ENCODE data around the gene HCFC1.
A peak's percentile ranks its signal among the peaks of the same experiment; 100 is the strongest.

The HCFC1 gene

GRCh38 chrX:153971450-153972367 is at the start of gene HCFC1:
TSS of gene HCFC1 (minus strand) at chrX:153971818. CDS start at chrX:153970840, 978 bp downstream.
- peak; percentile 95 for DNase-seq (ENCODE audit: low spot score)

GRCh38 chrX:154021131-154021611 is 49.6 kb upstream of the HCFC1 start:
- DNase-seq (ENCODE audit: low spot score), result peak; percentile 20

GRCh38 chrX:154020536-154021115 is 49.0 kb upstream of the HCFC1 start:
- peak; percentile 17 for DNase-seq (ENCODE audit: low spot score)

- peak; percentile 47 for DNase-seq (ENCODE audit: low spot score)
Measured at GRCh38 chrX:154019633-154020528, 48.3 kb upstream of the HCFC1 start, which contains the start of gene IRAK1. TSS of gene IRAK1 (minus strand) at chrX:154019902. CDS start at chrX:154019812, 90 bp downstream.

GRCh38 chrX:154019061-154019621 is 47.5 kb upstream of the HCFC1 start:
- DNase-seq (ENCODE audit: low spot score), result peak; percentile 15

- DNase-seq (ENCODE audit: low spot score), result no peak
Measured at GRCh38 chrX:154018518-154019060, 47.0 kb upstream of the HCFC1 start.

GRCh38 chrX:154017766-154018517 is 46.3 kb upstream of the HCFC1 start:
- DNase-seq (ENCODE audit: low spot score), result no peak

- no peak for DNase-seq (ENCODE audit: low spot score)
Measured at GRCh38 chrX:154016366-154017076, 44.9 kb upstream of the HCFC1 start.

GRCh38 chrX:154015581-154016264 is 44.1 kb upstream of the HCFC1 start:
- DNase-seq (ENCODE audit: low spot score), result no peak

GRCh38 chrX:154014429-154015380 is 43.1 kb upstream of the HCFC1 start:
- DNase-seq (ENCODE audit: low spot score), result no peak

- DNase-seq (ENCODE audit: low spot score), result peak; percentile 50
Measured at GRCh38 chrX:154013614-154014360, 42.2 kb upstream of the HCFC1 start.

GRCh38 chrX:154013001-154013421 is 41.4 kb upstream of the HCFC1 start:
- DNase-seq (ENCODE audit: low spot score), result no peak

- no peak for DNase-seq (ENCODE audit: low spot score)
Measured at GRCh38 chrX:154012336-154012991, 40.8 kb upstream of the HCFC1 start.

GRCh38 chrX:154011376-154012335 is 40.0 kb upstream of the HCFC1 start:
- no peak for DNase-seq (ENCODE audit: low spot score)

GRCh38 chrX:154010330-154011087 is 38.9 kb upstream of the HCFC1 start:
- no peak for DNase-seq (ENCODE audit: low spot score)
